T-helper 22 cell (primary cell): ENCODE data around the gene MAP3K3.
A peak's percentile ranks its signal among the peaks of the same experiment; 100 is the strongest.

ENCODE experiments used
- DNase-seq: peaks from one replicate; pipeline ENCODE4 v3.0.0-alpha.2; 2020; ENCODE audit warnings: low read depth

Gene MAP3K3

GRCh38 chr17:63622574-63623390, 565 bp downstream of the MAP3K3 start:
- DNase-seq, result peak; percentile 55

GRCh38 chr17:63623786-63624530, 1.7 kb downstream of the MAP3K3 start:
- no peak for DNase-seq

- no peak for DNase-seq
These were observed 2.3 kb downstream of the MAP3K3 start for GRCh38 chr17:63624531-63624880.

GRCh38 chr17:63626551-63627180, 4.4 kb downstream of the MAP3K3 start:
- no peak for DNase-seq

- DNase-seq, result no peak
These were observed 7.4 kb downstream of the MAP3K3 start for GRCh38 chr17:63629627-63630026.

- DNase-seq, result no peak
These were observed 8.8 kb downstream of the MAP3K3 start for GRCh38 chr17:63631062-63631461.

- DNase-seq, result no peak
These were observed 9.4 kb downstream of the MAP3K3 start for GRCh38 chr17:63631626-63632025.

GRCh38 chr17:63633742-63634141, 11.5 kb downstream of the MAP3K3 start:
- DNase-seq, result no peak

GRCh38 chr17:63634163-63634562, 11.9 kb downstream of the MAP3K3 start:
- DNase-seq, result no peak

GRCh38 chr17:63634816-63635215, 12.6 kb downstream of the MAP3K3 start:
- no peak for DNase-seq

GRCh38 chr17:63635290-63635689, 13.1 kb downstream of the MAP3K3 start:
- no peak for DNase-seq

- DNase-seq, result no peak
These were observed 13.6 kb downstream of the MAP3K3 start for GRCh38 chr17:63635787-63636186.

GRCh38 chr17:63639125-63639524, 16.9 kb downstream of the MAP3K3 start:
- DNase-seq, result no peak

GRCh38 chr17:63640038-63640437, 17.8 kb downstream of the MAP3K3 start:
- DNase-seq, result no peak

GRCh38 chr17:63641692-63642448, 19.7 kb downstream of the MAP3K3 start:
- no peak for DNase-seq

- no peak for DNase-seq
These were observed 22.6 kb downstream of the MAP3K3 start for GRCh38 chr17:63644846-63645245.

- no peak for DNase-seq
These were observed 23.7 kb downstream of the MAP3K3 start for GRCh38 chr17:63645775-63646487.

GRCh38 chr17:63646488-63646806, 24.2 kb downstream of the MAP3K3 start:
- no peak for DNase-seq

- DNase-seq, result no peak
These were observed 25.0 kb downstream of the MAP3K3 start for GRCh38 chr17:63647065-63647725.

GRCh38 chr17:63647936-63648335, 25.7 kb downstream of the MAP3K3 start:
- no peak for DNase-seq

GRCh38 chr17:63649813-63650212, 27.6 kb downstream of the MAP3K3 start:
- DNase-seq, result no peak
